H9 (cell line): ENCODE results near the gene TMEM184B. TPM values are rescaled to one million over a fixed set of nuclear protein-coding genes. Genes with fewer than 3 reads are reported as not detected.

ENCODE experiments used
- DNase-seq: peaks from one replicate; pipeline ENCODE4 v3.0.0-alpha.2; 2017
- H2AFZ ChIP-seq: one replicate; pipeline ENCODE4 v1.6.1; 2013; ENCODE audit warnings: mild to moderate bottlenecking, low read length, control low read depth, moderate library complexity
- H2AK5ac ChIP-seq: 2 replicates; pipeline ENCODE4 v1.6.1; 2013; ENCODE audit warnings: low read length, control low read depth, mixed read lengths; ENCODE audit not compliant: insufficient read length
- H2BK120ac ChIP-seq: one replicate; pipeline ENCODE4 v1.6.1; 2013; ENCODE audit warnings: low read depth, mild to moderate bottlenecking, low read length, control low read depth, inconsistent platforms; ENCODE audit not compliant: poor library complexity, severe bottlenecking
- H2BK12ac ChIP-seq: 2 replicates; pipeline ENCODE4 v1.6.1; 2013; ENCODE audit warnings: low read length, control low read depth, mixed read lengths, low read depth; ENCODE audit not compliant: insufficient read length
- H2BK15ac ChIP-seq: 2 replicates; pipeline ENCODE4 v1.6.1; 2013; ENCODE audit warnings: low read depth, low read length, control low read depth
- H2BK20ac ChIP-seq: one replicate; pipeline ENCODE4 v1.6.1; 2013; ENCODE audit warnings: low read depth, mild to moderate bottlenecking, low read length, control low read depth, inconsistent platforms; ENCODE audit not compliant: poor library complexity, severe bottlenecking
- H2BK5ac ChIP-seq: 2 replicates; pipeline ENCODE4 v1.6.1; 2013; ENCODE audit warnings: low read length, control low read depth, mixed read lengths; ENCODE audit not compliant: insufficient read length
- H3K14ac ChIP-seq: 2 replicates; pipeline ENCODE4 v1.6.1; 2013; ENCODE audit warnings: low read length, control low read depth; ENCODE audit not compliant: insufficient read depth
- H3K18ac ChIP-seq: 2 replicates; pipeline ENCODE4 v1.6.1; 2013; ENCODE audit warnings: low read depth, mild to moderate bottlenecking, mixed read lengths, low read length, control low read depth; ENCODE audit not compliant: insufficient read length
- H3K23ac ChIP-seq: 2 replicates; pipeline ENCODE4 v1.6.1; 2013; ENCODE audit warnings: low read length, control low read depth, mixed read lengths, low read depth; ENCODE audit not compliant: insufficient read length
- H3K23me2 ChIP-seq: 2 replicates; pipeline ENCODE4 v1.6.1; 2013; ENCODE audit warnings: low read depth, mild to moderate bottlenecking, mixed read lengths, low read length, control low read depth; ENCODE audit not compliant: insufficient read length, poor library complexity, severe bottlenecking
- H3K27ac ChIP-seq: 2 replicates; pipeline ENCODE4 v1.5.1; 2013; ENCODE audit warnings: low read length, control low read depth, mixed read lengths, low read depth; ENCODE audit not compliant: insufficient read length
- H3K27me3 ChIP-seq: 2 replicates; pipeline ENCODE4 v1.6.1; 2013; ENCODE audit warnings: low read length, control low read depth, inconsistent platforms; ENCODE audit not compliant: insufficient read depth
- H3K4ac ChIP-seq: 2 replicates; pipeline ENCODE4 v1.6.1; 2013; ENCODE audit warnings: low read depth, mild to moderate bottlenecking, control low read depth, inconsistent platforms, low read length, moderate library complexity
- H3K4me1 ChIP-seq: 2 replicates; pipeline ENCODE4 v1.6.1; 2013; ENCODE audit warnings: low read length, control low read depth, inconsistent platforms; ENCODE audit not compliant: insufficient read depth
- H3K4me2 ChIP-seq: 2 replicates; pipeline ENCODE4 v1.6.1; 2013; ENCODE audit warnings: low read length, control low read depth, mixed read lengths; ENCODE audit not compliant: insufficient read length, insufficient read depth
- H3K56ac ChIP-seq: 2 replicates; pipeline ENCODE4 v1.6.1; 2013; ENCODE audit warnings: low read depth, mild to moderate bottlenecking, mixed read lengths, low read length, control low read depth; ENCODE audit not compliant: insufficient read length
- H3K79me1 ChIP-seq: 2 replicates; pipeline ENCODE4 v1.6.1; 2013; ENCODE audit warnings: low read depth, mild to moderate bottlenecking, moderate library complexity, low read length, control low read depth, inconsistent platforms; ENCODE audit not compliant: insufficient read depth, poor library complexity, severe bottlenecking
- H3K79me2 ChIP-seq: 2 replicates; pipeline ENCODE4 v1.6.1; 2013; ENCODE audit warnings: low read length, control low read depth, inconsistent platforms; ENCODE audit not compliant: insufficient read depth
- H3K9ac ChIP-seq: 2 replicates; pipeline ENCODE4 v1.6.1; 2013; ENCODE audit warnings: low read length, control low read depth, mixed read lengths; ENCODE audit not compliant: insufficient read length; ENCODE audit errors: extremely low read depth
- H3K9me3 ChIP-seq: one replicate; pipeline ENCODE4 v1.6.1; 2013; ENCODE audit warnings: low read depth, low read length, inconsistent platforms; ENCODE audit not compliant: control insufficient read depth
- H3T11ph ChIP-seq: one replicate; pipeline ENCODE4 v1.6.1; 2013; ENCODE audit warnings: mild to moderate bottlenecking, low read length, control low read depth, inconsistent platforms
- H4K20me1 ChIP-seq: one replicate; pipeline ENCODE4 v1.6.1; 2013; ENCODE audit not compliant: control insufficient read depth, insufficient read length, insufficient read depth
- H4K5ac ChIP-seq: 2 replicates; pipeline ENCODE4 v1.6.1; 2013; ENCODE audit warnings: low read depth, mild to moderate bottlenecking, mixed read lengths, low read length, control low read depth; ENCODE audit not compliant: insufficient read length
- H4K8ac ChIP-seq: replicated peaks from 2 replicates; pipeline ENCODE4 v1.6.1; 2013; ENCODE audit warnings: low read length, control low read depth, mixed read lengths, low read depth; ENCODE audit not compliant: insufficient read length
- H4K91ac ChIP-seq: 2 replicates; pipeline ENCODE4 v1.6.1; 2013; ENCODE audit warnings: low read depth, mild to moderate bottlenecking, moderate library complexity, mixed read lengths, low read length, control low read depth; ENCODE audit not compliant: insufficient read length
- H3K27ac Mint-ChIP-seq, 3 experiments: 2 replicates in 2 of 3; 3 replicates in 1 of 3; pipeline ENCODE4 v1.8.0; 2020 to 2021; ENCODE audit warnings: mixed read lengths in 3 of 3, mild to moderate bottlenecking in 1 of 3, moderate library complexity in 1 of 3
- H3K27me3 Mint-ChIP-seq: 2 replicates; pipeline ENCODE4 v1.8.0; 2021; ENCODE audit warnings: low read depth, mild to moderate bottlenecking, moderate library complexity, mixed read lengths
- H3K36me3 Mint-ChIP-seq, 3 experiments: 2 replicates in 2 of 3; 3 replicates in 1 of 3; pipeline ENCODE4 v1.8.0; 2020 to 2021; ENCODE audit warnings: low read depth in 3 of 3, mixed read lengths in 3 of 3; ENCODE audit not compliant: insufficient read depth in 1 of 3
- H3K4me1 Mint-ChIP-seq, 2 experiments: 2 replicates each; pipeline ENCODE4 v1.8.0; 2020; ENCODE audit warnings: mixed read lengths in 2 of 2
- H3K4me3 Mint-ChIP-seq, 2 experiments: 2 replicates in 1 of 2; 3 replicates in 1 of 2; pipeline ENCODE4 v1.8.0; 2020 to 2021; ENCODE audit warnings: mild to moderate bottlenecking in 2 of 2, mixed read lengths in 2 of 2, moderate library complexity in 1 of 2
- H3K9me3 Mint-ChIP-seq, 2 experiments: 2 replicates in 1 of 2; 3 replicates in 1 of 2; pipeline ENCODE4 v1.8.0; 2020; ENCODE audit warnings: mild to moderate bottlenecking in 2 of 2, mixed read lengths in 2 of 2, moderate library complexity in 1 of 2
- CTCF ChIP-seq: fragments of 200-600 bp; sonication (generic); conservative IDR thresholded peaks from 3 replicates; pipeline ENCODE4 v1.8.0; 2021; ENCODE audit warnings: antibody characterized with exemption, mild to moderate bottlenecking
- WGBS: extraction: QIAGEN DNeasy Blood & Tissue Kit; methylation state at CpG from one replicate; pipeline ENCODE4 v1.1.7; 2013; ENCODE audit warnings: missing lambda C conversion rate, low lambda C conversion rate, mixed read lengths; ENCODE audit not compliant: insufficient read length; ENCODE audit errors: extremely low coverage; 5-methylcytosine and 5-hydroxymethylcytosine counted together
- total RNA-seq: library from RNA; stranded (reverse); gene quantifications from 2 replicates; pipeline ENCODE4 v1.2.1, GENCODE V29; 2021

The TMEM184B gene
- total RNA-seq, 1 experiment from 2014 or later = 58.5 TPM

- H3T11ph ChIP-seq = no peak overlapping the region
- Mint-ChIP-seq H3K4me3 (no peak overlapping the region), H3K4me1 (peaks cover 43 to 47% of the 10 kb centered on the region in 2 experiments), H3K27me3 (peaks cover 5% of the 10 kb centered on the region), H3K27ac (no peak overlapping the region), H3K9me3 (no peaks in the 10 kb centered on the region), H3K36me3 (peaks cover under 1 to 21% (median 9%) of the 10 kb centered on the region in 3 experiments; a peak in 5 of 7 replicates)
- no peak overlapping the region for H4K5ac ChIP-seq
- peaks cover 7% of the 10 kb centered on the region for H3K4me1 ChIP-seq
- peak; percentile 13 for DNase-seq
- no CpG with 5 or more reads among the region's 7 CpGs for WGBS
- no peak overlapping the region for H2BK5ac ChIP-seq
- H3K23me2 ChIP-seq = peaks cover 7% of the 10 kb centered on the region
- peaks cover 10% of the 10 kb centered on the region for H3K79me1 ChIP-seq
- H3K18ac ChIP-seq = no peak overlapping the region
- no peak for TF ChIP-seq CTCF
- H2BK120ac ChIP-seq = no peak overlapping the region
- no peak overlapping the region for H2AFZ ChIP-seq
- no peaks in the 10 kb centered on the region for H3K27me3 ChIP-seq
- H3K4ac ChIP-seq = no peak overlapping the region
- no peaks in the 10 kb centered on the region for H3K9me3 ChIP-seq
- no peak overlapping the region for H2AK5ac ChIP-seq
- no peaks in the 10 kb centered on the region for H4K20me1 ChIP-seq
- H4K8ac ChIP-seq = no peak overlapping the region
- H3K56ac ChIP-seq = no peak overlapping the region
- H3K14ac ChIP-seq = no peak overlapping the region; the same call in 1 of the 2 replicates
- H2BK15ac ChIP-seq = no peak overlapping the region
- no peak overlapping the region for H3K4me2 ChIP-seq
- H3K23ac ChIP-seq = no peak overlapping the region
- H3K79me2 ChIP-seq = peaks cover 26% of the 10 kb centered on the region; the same call in 1 of the 2 replicates
- H2BK12ac ChIP-seq = no peak overlapping the region
- no peak overlapping the region for H3K27ac ChIP-seq
- H2BK20ac ChIP-seq = no peak overlapping the region
- H4K91ac ChIP-seq = no peak overlapping the region
- no peak overlapping the region for H3K9ac ChIP-seq
Measured at GRCh38 chr22:38269466-38269865, 3.3 kb downstream of the TMEM184B start.
